ENCODE measurements around the gene RAB28. TPM values are rescaled to one million over a fixed set of nuclear protein-coding genes. Genes with fewer than 3 reads are reported as not detected.

Gene RAB28
- total and polyA plus RNA-seq, 9 of the 15 experiments (the other 6 are each of a cell fraction or from before 2014, with no cell fraction given), result 6.7 to 40.4 (median 23.0) TPM

- TF ChIP-seq MECOM (CRISPR knock-in tag; IDR thresholded peaks at IDR 0.05) (no peak), ZNF511 (CRISPR knock-in tag; IDR thresholded peaks at IDR 0.05) (no peak), CBX1 (IDR thresholded peaks at IDR 0.05; ENCODE audit: low read depth) (no peak), HDAC2 (IDR thresholded peaks at IDR 0.05) (0 out of 2 replicates have a peak, but pooled peaks have one; percentile 10), ZNF134 (CRISPR knock-in tag; conservative IDR thresholded peaks at IDR 0.05) (no peak), MAFG (tag; conservative IDR thresholded peaks at IDR 0.05) (no peak), RUNX1 (IDR thresholded peaks at IDR 0.05; ENCODE audit: low read depth) (no peak), HNRNPH1 (optimal IDR thresholded peaks at IDR 0.05; ENCODE audit: low read depth, low read length) (no peak), PHB2 (IDR thresholded peaks at IDR 0.05; ENCODE audit: low read depth) (no peak), TAF1 (IDR thresholded peaks at IDR 0.05; ENCODE audit: control insufficient read depth, extremely low read depth, insufficient read depth, low read length, severe bottlenecking) (peak; percentile 93), SETDB1 (IDR thresholded peaks at IDR 0.05; ENCODE audit: low read length) (no peak), ZNF561 (CRISPR knock-in tag; conservative IDR thresholded peaks at IDR 0.05) (no peak), CC2D1A (IDR thresholded peaks at IDR 0.05) (no peak), KDM4B (IDR thresholded peaks at IDR 0.05; ENCODE audit: borderline replicate concordance in 2 of 2, low read depth in 1 of 2) (no peak), MNT (conservative IDR thresholded peaks at IDR 0.05) (peak in 1 of 2 experiments; percentile 65; a peak in 3 of 4 replicates), PRMT5 (CRISPR knock-in tag; IDR thresholded peaks at IDR 0.05) (no peak), NFIX (CRISPR knock-in tag; IDR thresholded peaks at IDR 0.05; ENCODE audit: low read depth) (no peak), ZNF436 (CRISPR knock-in tag; IDR thresholded peaks at IDR 0.05) (no peak), PCBP2 (IDR thresholded peaks at IDR 0.05; ENCODE audit: low read depth, low read length, poor library complexity, severe bottlenecking) (no peak), ZFP36 (IDR thresholded peaks at IDR 0.05; ENCODE audit: low read depth, low read length, partially characterized antibody) (no peak), NCOA4 (IDR thresholded peaks at IDR 0.05; ENCODE audit: partially characterized antibody) (no peak), LARP7 (IDR thresholded peaks at IDR 0.05) (no peak), ZNF445 (CRISPR knock-in tag; IDR thresholded peaks at IDR 0.05; ENCODE audit: low read depth) (no peak), ZNF232 (CRISPR knock-in tag; IDR thresholded peaks at IDR 0.05) (no peak), MED1 (CRISPR knock-in tag; IDR thresholded peaks at IDR 0.05; ENCODE audit: borderline replicate concordance) (no peak), ELF4 (CRISPR knock-in tag; IDR thresholded peaks at IDR 0.05) (no peak), MAZ (CRISPR knock-in tag; conservative IDR thresholded peaks at IDR 0.05 in 1 of 2, IDR thresholded peaks at IDR 0.05 in 1 of 2) (peak; percentile 49 to 82; a peak in 3 of 4 replicates), PPARD (CRISPR knock-in tag; IDR thresholded peaks at IDR 0.05) (no peak), ZFX (CRISPR knock-in tag; IDR thresholded peaks at IDR 0.05) (peak; percentile 70), ZNF75A (CRISPR knock-in tag; IDR thresholded peaks at IDR 0.05) (no peak), NCOA1 (IDR thresholded peaks at IDR 0.05; ENCODE audit: low read depth) (no peak)
These were observed at the start of gene RAB28 (continued) for GRCh38 chr4:13484122-13484748.
